Measurements from ENCODE around the gene RAP1B.

The RAP1B gene

GRCh38 chr12:68622250-68622649, 11.6 kb downstream of the RAP1B start:
- ATAC-seq = no peak
- TF ChIP-seq TOX (CRISPR knock-in tag; IDR thresholded peaks at IDR 0.05; ENCODE audit: borderline replicate concordance) = no peak
- no peak for TF ChIP-seq ZFP30 (CRISPR knock-in tag; IDR thresholded peaks at IDR 0.05)
- TF ChIP-seq, protein P1, sequence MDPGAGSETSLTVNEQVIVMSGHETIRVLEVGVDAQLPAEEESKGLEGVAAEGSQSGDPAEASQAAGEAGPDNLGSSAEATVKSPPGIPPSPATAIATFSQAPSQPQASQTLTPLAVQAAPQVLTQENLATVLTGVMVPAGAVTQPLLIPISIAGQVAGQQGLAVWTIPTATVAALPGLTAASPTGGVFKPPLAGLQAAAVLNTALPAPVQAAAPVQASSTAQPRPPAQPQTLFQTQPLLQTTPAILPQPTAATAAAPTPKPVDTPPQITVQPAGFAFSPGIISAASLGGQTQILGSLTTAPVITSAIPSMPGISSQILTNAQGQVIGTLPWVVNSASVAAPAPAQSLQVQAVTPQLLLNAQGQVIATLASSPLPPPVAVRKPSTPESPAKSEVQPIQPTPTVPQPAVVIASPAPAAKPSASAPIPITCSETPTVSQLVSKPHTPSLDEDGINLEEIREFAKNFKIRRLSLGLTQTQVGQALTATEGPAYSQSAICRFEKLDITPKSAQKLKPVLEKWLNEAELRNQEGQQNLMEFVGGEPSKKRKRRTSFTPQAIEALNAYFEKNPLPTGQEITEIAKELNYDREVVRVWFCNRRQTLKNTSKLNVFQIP (CRISPR knock-in tag; IDR thresholded peaks at IDR 0.05; ENCODE audit: borderline replicate concordance, low read depth) = no peak

DNA sequence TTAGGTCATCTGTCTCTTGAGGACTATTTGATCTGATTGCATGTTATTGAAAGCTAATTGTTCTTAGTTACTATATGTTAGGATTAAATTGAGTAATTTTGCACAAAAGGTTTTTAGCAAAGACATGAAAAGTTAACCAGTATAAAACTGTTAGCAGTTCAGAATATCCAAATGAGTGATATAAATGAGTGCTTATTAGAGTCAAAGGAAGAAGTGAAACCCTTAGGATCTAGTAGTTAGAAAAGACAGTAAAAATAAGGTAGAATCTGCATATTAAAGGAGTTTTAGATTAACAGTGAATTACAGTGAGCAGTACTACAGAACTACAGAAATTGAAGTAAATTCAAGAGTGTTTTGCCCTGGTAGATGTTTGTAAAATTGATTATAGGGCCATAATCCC, 12.4 kb downstream of the RAP1B start:
- TF ChIP-seq ZC3H10 (CRISPR knock-in tag; IDR thresholded peaks at IDR 0.05) (no peak), GLIS3 (CRISPR knock-in tag; IDR thresholded peaks at IDR 0.05) (no peak), BACH2 (CRISPR knock-in tag; IDR thresholded peaks at IDR 0.05; ENCODE audit: borderline replicate concordance) (no peak), ZNF8 (CRISPR knock-in tag; IDR thresholded peaks at IDR 0.05) (no peak), TOX (CRISPR knock-in tag; IDR thresholded peaks at IDR 0.05; ENCODE audit: borderline replicate concordance) (no peak), PPARA (CRISPR knock-in tag; IDR thresholded peaks at IDR 0.05; ENCODE audit: borderline replicate concordance) (no peak), TCF4 (CRISPR knock-in tag; IDR thresholded peaks at IDR 0.05; ENCODE audit: borderline replicate concordance) (no peak), PATZ1 (CRISPR knock-in tag; IDR thresholded peaks at IDR 0.05; ENCODE audit: borderline replicate concordance) (no peak), SNAI2 (CRISPR knock-in tag; IDR thresholded peaks at IDR 0.05) (no peak), ARNTL (CRISPR knock-in tag; IDR thresholded peaks at IDR 0.05; ENCODE audit: borderline replicate concordance, low read depth) (no peak), ZNF565 (CRISPR knock-in tag; conservative IDR thresholded peaks at IDR 0.05; ENCODE audit: low read depth) (no peak), OSR1 (CRISPR knock-in tag; IDR thresholded peaks at IDR 0.05) (no peak), ISL1 (CRISPR knock-in tag; IDR thresholded peaks at IDR 0.05) (no peak), CSDC2 (CRISPR knock-in tag; IDR thresholded peaks at IDR 0.05) (no peak), RARB (CRISPR knock-in tag; IDR thresholded peaks at IDR 0.05) (no peak), ZNF70 (CRISPR knock-in tag; IDR thresholded peaks at IDR 0.05) (no peak), ESRRG (CRISPR knock-in tag; IDR thresholded peaks at IDR 0.05) (no peak)
- TF ChIP-seq, protein P2, sequence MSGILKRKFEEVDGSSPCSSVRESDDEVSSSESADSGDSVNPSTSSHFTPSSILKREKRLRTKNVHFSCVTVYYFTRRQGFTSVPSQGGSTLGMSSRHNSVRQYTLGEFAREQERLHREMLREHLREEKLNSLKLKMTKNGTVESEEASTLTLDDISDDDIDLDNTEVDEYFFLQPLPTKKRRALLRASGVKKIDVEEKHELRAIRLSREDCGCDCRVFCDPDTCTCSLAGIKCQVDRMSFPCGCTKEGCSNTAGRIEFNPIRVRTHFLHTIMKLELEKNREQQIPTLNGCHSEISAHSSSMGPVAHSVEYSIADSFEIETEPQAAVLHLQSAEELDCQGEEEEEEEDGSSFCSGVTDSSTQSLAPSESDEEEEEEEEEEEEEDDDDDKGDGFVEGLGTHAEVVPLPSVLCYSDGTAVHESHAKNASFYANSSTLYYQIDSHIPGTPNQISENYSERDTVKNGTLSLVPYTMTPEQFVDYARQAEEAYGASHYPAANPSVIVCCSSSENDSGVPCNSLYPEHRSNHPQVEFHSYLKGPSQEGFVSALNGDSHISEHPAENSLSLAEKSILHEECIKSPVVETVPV (CRISPR knock-in tag; IDR thresholded peaks at IDR 0.05) = no peak
- no peak for ATAC-seq

- ATAC-seq = no peak
- TF ChIP-seq BACH2 (CRISPR knock-in tag; IDR thresholded peaks at IDR 0.05; ENCODE audit: borderline replicate concordance) = no peak
- TF ChIP-seq, protein P2 (CRISPR knock-in tag; IDR thresholded peaks at IDR 0.05) = no peak
Observed at GRCh38 chr12:68623984-68624383, 13.3 kb downstream of the RAP1B start.

- no peak for ATAC-seq
- TF ChIP-seq OSR1 (CRISPR knock-in tag; IDR thresholded peaks at IDR 0.05) (no peak), ZNF70 (CRISPR knock-in tag; IDR thresholded peaks at IDR 0.05) (no peak), CSDC2 (CRISPR knock-in tag; IDR thresholded peaks at IDR 0.05) (no peak), ZFP30 (CRISPR knock-in tag; IDR thresholded peaks at IDR 0.05) (no peak), ESRRG (CRISPR knock-in tag; IDR thresholded peaks at IDR 0.05) (no peak), PATZ1 (CRISPR knock-in tag; IDR thresholded peaks at IDR 0.05; ENCODE audit: borderline replicate concordance) (no peak), ZC3H10 (CRISPR knock-in tag; IDR thresholded peaks at IDR 0.05) (no peak), ZNF8 (CRISPR knock-in tag; IDR thresholded peaks at IDR 0.05) (no peak), SNAI2 (CRISPR knock-in tag; IDR thresholded peaks at IDR 0.05) (no peak), BACH2 (CRISPR knock-in tag; IDR thresholded peaks at IDR 0.05; ENCODE audit: borderline replicate concordance) (no peak), TCF4 (CRISPR knock-in tag; IDR thresholded peaks at IDR 0.05; ENCODE audit: borderline replicate concordance) (no peak), TSHZ2 (CRISPR knock-in tag; IDR thresholded peaks at IDR 0.05) (no peak), RARB (CRISPR knock-in tag; IDR thresholded peaks at IDR 0.05) (no peak), ISL1 (CRISPR knock-in tag; IDR thresholded peaks at IDR 0.05) (no peak), ZFP3 (CRISPR knock-in tag; IDR thresholded peaks at IDR 0.05) (no peak)
- TF ChIP-seq, protein P3, sequence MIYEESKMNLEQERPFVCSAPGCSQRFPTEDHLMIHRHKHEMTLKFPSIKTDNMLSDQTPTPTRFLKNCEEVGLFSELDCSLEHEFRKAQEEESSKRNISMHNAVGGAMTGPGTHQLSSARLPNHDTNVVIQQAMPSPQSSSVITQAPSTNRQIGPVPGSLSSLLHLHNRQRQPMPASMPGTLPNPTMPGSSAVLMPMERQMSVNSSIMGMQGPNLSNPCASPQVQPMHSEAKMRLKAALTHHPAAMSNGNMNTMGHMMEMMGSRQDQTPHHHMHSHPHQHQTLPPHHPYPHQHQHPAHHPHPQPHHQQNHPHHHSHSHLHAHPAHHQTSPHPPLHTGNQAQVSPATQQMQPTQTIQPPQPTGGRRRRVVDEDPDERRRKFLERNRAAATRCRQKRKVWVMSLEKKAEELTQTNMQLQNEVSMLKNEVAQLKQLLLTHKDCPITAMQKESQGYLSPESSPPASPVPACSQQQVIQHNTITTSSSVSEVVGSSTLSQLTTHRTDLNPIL (CRISPR knock-in tag; IDR thresholded peaks at IDR 0.05; ENCODE audit: low read depth) = no peak
Observed at GRCh38 chr12:68624933-68625332, 14.2 kb downstream of the RAP1B start.

Data from SK-N-SH treated with all-trans-retinoic acid at 6 μM for 48 hours (cell line).